Activated naive CD4-positive, alpha-beta T cell treated with anti-CD3 and anti-CD28 coated beads for 36 hours (primary cell): Measurements from ENCODE around the gene SCGB3A1. TPM values are rescaled to one million over a fixed set of nuclear protein-coding genes. Genes with fewer than 3 reads are reported as not detected.

Experiments used
- CTCF ChIA-PET: fragments of 350-600 bp; sonication (Branson Sonifier 250); formaldehyde crosslinking; loops from one replicate; lab custom pipeline; 2021; ENCODE audit warnings: antibody characterized with exemption; lab: Charles Lee
- DNase-seq: peaks from one replicate; pipeline ENCODE4 v3.0.0-alpha.2; 2020
- H3K27ac Mint-ChIP-seq: one replicate; pipeline ENCODE4 v1.8.0; 2021; ENCODE audit warnings: mild to moderate bottlenecking, mixed read lengths
- H3K27me3 Mint-ChIP-seq: one replicate; pipeline ENCODE4 v1.8.0; 2021; ENCODE audit warnings: low read depth, mixed read lengths
- H3K36me3 Mint-ChIP-seq: one replicate; pipeline ENCODE4 v1.8.0; 2021; ENCODE audit warnings: low read depth, mixed read lengths
- H3K4me1 Mint-ChIP-seq: one replicate; pipeline ENCODE4 v1.8.0; 2021; ENCODE audit warnings: low read depth, mixed read lengths
- H3K4me3 Mint-ChIP-seq: one replicate; pipeline ENCODE4 v1.8.0; 2021; ENCODE audit warnings: mild to moderate bottlenecking, moderate library complexity, mixed read lengths
- H3K9me3 Mint-ChIP-seq: one replicate; pipeline ENCODE4 v1.8.0; 2021; ENCODE audit warnings: mixed read lengths
- intact Hi-C: fragments of 100-400 bp; cut with micrococcal nuclease; formaldehyde crosslinking; loops from one replicate; pipeline ENCODE4 v1.15.1; 2023
- total RNA-seq, 2 experiments: library from RNA; stranded (reverse); gene quantifications; one replicate each; pipeline ENCODE4 v1.2.3, GENCODE V29; 2021

Gene SCGB3A1
- total RNA-seq, 2 experiments from 2014 or later = not detected

DNA sequence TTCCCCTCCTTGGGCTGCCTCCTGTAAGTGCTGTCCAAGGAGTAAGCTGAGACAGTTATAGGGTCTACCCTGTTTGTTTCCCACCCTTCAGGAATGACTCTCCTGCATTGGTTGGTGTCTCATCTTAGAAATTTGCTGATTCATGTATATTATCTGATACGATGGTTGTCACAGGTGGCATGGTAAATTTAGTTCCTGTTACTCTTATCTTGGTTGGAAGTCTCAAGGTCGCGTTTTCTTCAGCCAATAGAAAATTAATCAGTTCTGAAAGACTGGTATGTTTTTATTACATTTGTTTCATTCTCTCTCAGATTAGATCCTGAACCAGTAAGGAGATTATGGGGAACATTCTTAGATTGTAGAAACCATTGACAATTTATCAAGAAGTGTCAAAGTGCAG, 42.7 kb downstream of the SCGB3A1 start:
- H3K9me3 Mint-ChIP-seq = no peaks in the 10 kb centered on the region
- H3K36me3 Mint-ChIP-seq = peaks cover 36% of the 10 kb centered on the region
- H3K4me1 Mint-ChIP-seq = peaks cover 2% of the 10 kb centered on the region
- no peak for DNase-seq
- H3K27me3 Mint-ChIP-seq = no peaks in the 10 kb centered on the region
- no peak overlapping the region for H3K27ac Mint-ChIP-seq
- no peak overlapping the region for H3K4me3 Mint-ChIP-seq
- CTCF ChIA-PET = interaction anchor here (1.2 kb wide), 1 partner anchor 122 kb away, joined by 3 read pairs; no protein-coding TSS in a partner anchor
- intact Hi-C loops = no loop called here

DNA sequence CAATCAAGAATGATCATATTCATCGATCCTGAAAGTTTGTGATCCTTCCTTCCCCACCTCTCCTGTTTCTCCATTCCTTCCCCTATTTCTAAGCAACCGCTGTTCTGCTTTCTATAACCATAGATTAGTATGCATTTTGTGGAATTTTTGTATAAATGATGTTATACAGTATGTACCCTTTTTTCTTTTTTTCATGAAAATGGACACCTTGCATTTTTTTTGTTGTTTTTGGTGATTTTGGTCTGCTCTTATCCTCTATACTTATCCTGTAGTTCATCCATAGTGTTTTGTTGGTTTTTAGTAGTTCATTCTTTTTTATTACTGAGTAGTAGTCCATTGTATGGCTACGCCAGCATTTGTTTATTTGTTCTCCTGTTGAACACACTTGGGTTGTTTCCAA, 46.1 kb downstream of the SCGB3A1 start:
- Mint-ChIP-seq H3K9me3 (no peaks in the 10 kb centered on the region), H3K27ac (no peak overlapping the region), H3K27me3 (no peaks in the 10 kb centered on the region), H3K36me3 (peaks cover 33% of the 10 kb centered on the region), H3K4me3 (no peak overlapping the region), H3K4me1 (peaks cover 8% of the 10 kb centered on the region)
- no peak for DNase-seq
- CTCF ChIA-PET = no interaction called here
- intact Hi-C loops = no loop called here

DNA sequence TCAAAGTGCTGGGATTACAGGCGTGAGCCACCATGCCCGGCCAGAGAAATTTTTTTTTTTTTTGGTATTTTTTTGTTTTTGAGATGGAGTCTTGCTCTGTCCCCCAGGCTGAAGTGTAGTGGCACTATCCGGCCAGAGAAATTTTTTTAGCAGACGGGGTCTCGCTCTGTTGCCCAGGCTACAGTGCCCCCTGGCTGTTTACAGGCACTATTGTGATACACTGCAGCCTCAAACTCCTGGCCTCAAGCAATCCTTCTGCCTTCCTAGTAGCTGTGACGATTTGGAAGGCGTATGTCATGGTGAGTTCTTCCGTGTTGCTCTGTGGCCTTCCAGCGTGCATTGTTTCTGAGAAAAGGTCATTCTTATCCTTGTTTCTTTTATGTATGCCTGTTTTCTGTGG, 49.6 kb downstream of the SCGB3A1 start:
- Mint-ChIP-seq H3K4me1 (peaks cover 12% of the 10 kb centered on the region), H3K36me3 (peaks cover 43% of the 10 kb centered on the region), H3K27me3 (no peaks in the 10 kb centered on the region), H3K27ac (no peak overlapping the region), H3K4me3 (no peak overlapping the region), H3K9me3 (no peaks in the 10 kb centered on the region)
- CTCF ChIA-PET = no interaction called here
- DNase-seq = no peak
- intact Hi-C loops = no loop called here

Other genes with a start within 250 kb of the SCGB3A1 start
- under 1 TPM; 0.22 to 0.33 TPM for gene GFPT2, start 238.2 kb downstream of the SCGB3A1 start, total RNA-seq
- gene CNOT6, start 97.1 kb downstream of the SCGB3A1 start, total RNA-seq = 10 to 100 TPM; 33.3 to 34.0 TPM
- 1 to 10 TPM; 1.5 to 2.7 TPM for gene FLT4, start 58.1 kb upstream of the SCGB3A1 start, total RNA-seq
- not detected for gene OR2Y1, start 148.6 kb upstream of the SCGB3A1 start, total RNA-seq
- 10 to 100 TPM; 70.0 to 75.2 TPM for gene MGAT1, start 211.3 kb upstream of the SCGB3A1 start, total RNA-seq